HG03280 (cell line): Measurements from ENCODE around the gene EN2.

Source experiments
- ATAC-seq: cut with Tn5 transposase; IDR thresholded peaks from one replicate; pipeline ENCODE4 v1.9.1; 2021; ENCODE audit warnings: mild to moderate bottlenecking, moderate library complexity; ENCODE audit not compliant: unreplicated experiment

EN2 gene

GRCh38 chr7:155450558-155450969, 7.4 kb upstream of the EN2 start:
- no peak for ATAC-seq

GRCh38 chr7:155450970-155451801, 6.7 kb upstream of the EN2 start:
- no peak for ATAC-seq

GRCh38 chr7:155451840-155452239, 6.1 kb upstream of the EN2 start:
- no peak for ATAC-seq

GRCh38 chr7:155452505-155453295, 5.2 kb upstream of the EN2 start:
- no peak for ATAC-seq

GRCh38 chr7:155453296-155454182, 4.4 kb upstream of the EN2 start:
- ATAC-seq: no peak

GRCh38 chr7:155454183-155455112, 3.5 kb upstream of the EN2 start:
- ATAC-seq: no peak

- no peak for ATAC-seq
These were observed 2.7 kb upstream of the EN2 start for GRCh38 chr7:155455132-155455693.

- no peak for ATAC-seq
These were observed 1.9 kb upstream of the EN2 start for GRCh38 chr7:155455776-155456737.

GRCh38 chr7:155456738-155457543, 988 bp upstream of the EN2 start:
- ATAC-seq: no peak

GRCh38 chr7:155457544-155458110, 302 bp upstream of the EN2 start:
- no peak for ATAC-seq

GRCh38 chr7:155458878-155459699, 1.2 kb downstream of the EN2 start:
- no peak for ATAC-seq

GRCh38 chr7:155459700-155460461, 2.0 kb downstream of the EN2 start:
- no peak for ATAC-seq

- no peak for ATAC-seq
These were observed 3.1 kb downstream of the EN2 start for GRCh38 chr7:155460926-155461613.

GRCh38 chr7:155461631-155462030, 3.7 kb downstream of the EN2 start:
- ATAC-seq: no peak

- no peak for ATAC-seq
These were observed 4.3 kb downstream of the EN2 start for GRCh38 chr7:155462163-155462735.
